ENCODE measurements around the gene KRTAP5-1.
"Not testable (repeated sequence)": the region's sequence is repeated elsewhere in the genome, so short reads cannot be mapped to it uniquely, and the experiment has no call there.

Gene KRTAP5-1

DNA sequence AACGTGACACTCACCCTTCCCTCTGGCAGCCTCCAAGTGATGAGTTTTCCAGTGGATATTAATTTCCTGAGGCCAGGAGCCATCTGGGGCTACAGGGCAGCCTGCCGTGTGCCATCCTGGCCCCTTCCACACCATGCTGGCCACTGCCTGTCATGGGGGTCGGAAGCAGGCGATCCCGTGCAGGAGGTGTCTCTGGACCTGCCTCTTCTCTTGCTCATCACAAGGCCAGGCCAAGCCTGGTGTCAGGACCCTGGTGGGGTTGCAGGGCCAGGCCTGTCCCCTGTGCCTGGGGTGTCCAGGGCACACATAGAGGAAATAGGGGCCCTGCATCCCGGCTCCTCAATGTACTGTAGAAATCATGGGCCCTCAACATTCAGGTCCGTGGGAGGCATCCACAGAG lies 19.6 kb upstream of the KRTAP5-1 start:
- Histone ChIP-seq H3K27me3 (replicated peaks; ENCODE audit: control insufficient read depth, insufficient read depth, low read length) (no peaks in the 10 kb centered on the region; the same call in none of the 2 replicates), H3K36me3 (ENCODE audit: control insufficient read depth, insufficient read depth, low read length) (no peaks in the 10 kb centered on the region)
- no peak for DNase-seq (ENCODE audit: extremely low read depth, insufficient read length)

DNA sequence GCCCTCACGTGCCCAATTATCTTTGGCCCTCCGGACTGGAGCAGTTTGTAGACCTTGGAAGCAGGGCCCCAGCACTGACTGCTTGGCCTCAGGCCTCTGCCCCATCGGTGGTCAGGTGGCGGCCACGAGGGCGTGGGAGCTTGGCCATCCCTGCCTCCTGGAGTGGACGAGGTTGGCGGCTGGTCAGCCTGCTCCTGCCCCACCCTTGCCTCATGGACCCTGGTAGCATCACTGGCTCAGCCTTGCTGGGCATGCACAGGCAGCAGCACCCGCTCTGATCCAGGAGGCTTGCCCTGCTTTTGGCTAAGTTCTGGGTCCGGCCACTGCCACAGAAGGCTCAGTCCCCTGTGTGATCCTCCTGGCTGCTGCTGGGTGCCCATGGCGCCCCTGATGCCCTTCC lies 19.1 kb upstream of the KRTAP5-1 start:
- no peaks in the 10 kb centered on the region; the same call in none of the 2 replicates for H3K27me3 ChIP-seq (replicated peaks; ENCODE audit: control insufficient read depth, insufficient read depth, low read length)
- no peak overlapping the region for H3K4me3 ChIP-seq (replicated peaks; ENCODE audit: low read depth, low read length)
- TF ChIP-seq, protein P1, sequence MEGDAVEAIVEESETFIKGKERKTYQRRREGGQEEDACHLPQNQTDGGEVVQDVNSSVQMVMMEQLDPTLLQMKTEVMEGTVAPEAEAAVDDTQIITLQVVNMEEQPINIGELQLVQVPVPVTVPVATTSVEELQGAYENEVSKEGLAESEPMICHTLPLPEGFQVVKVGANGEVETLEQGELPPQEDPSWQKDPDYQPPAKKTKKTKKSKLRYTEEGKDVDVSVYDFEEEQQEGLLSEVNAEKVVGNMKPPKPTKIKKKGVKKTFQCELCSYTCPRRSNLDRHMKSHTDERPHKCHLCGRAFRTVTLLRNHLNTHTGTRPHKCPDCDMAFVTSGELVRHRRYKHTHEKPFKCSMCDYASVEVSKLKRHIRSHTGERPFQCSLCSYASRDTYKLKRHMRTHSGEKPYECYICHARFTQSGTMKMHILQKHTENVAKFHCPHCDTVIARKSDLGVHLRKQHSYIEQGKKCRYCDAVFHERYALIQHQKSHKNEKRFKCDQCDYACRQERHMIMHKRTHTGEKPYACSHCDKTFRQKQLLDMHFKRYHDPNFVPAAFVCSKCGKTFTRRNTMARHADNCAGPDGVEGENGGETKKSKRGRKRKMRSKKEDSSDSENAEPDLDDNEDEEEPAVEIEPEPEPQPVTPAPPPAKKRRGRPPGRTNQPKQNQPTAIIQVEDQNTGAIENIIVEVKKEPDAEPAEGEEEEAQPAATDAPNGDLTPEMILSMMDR (IDR thresholded peaks at IDR 0.05; ENCODE audit: insufficient read depth, low read length, poor library complexity, severe bottlenecking) = no peak
- no peaks in the 10 kb centered on the region for H3K36me3 ChIP-seq (ENCODE audit: control insufficient read depth, insufficient read depth, low read length)
- DNase-seq (ENCODE audit: extremely low read depth, insufficient read length) = no peak

More for the DNA sequence above, 19.6 kb upstream of the KRTAP5-1 start:
- TF ChIP-seq, protein P1 (IDR thresholded peaks at IDR 0.05; ENCODE audit: insufficient read depth, low read length, poor library complexity, severe bottlenecking) = no peak
- no peak overlapping the region for H3K4me3 ChIP-seq (replicated peaks; ENCODE audit: low read depth, low read length)

DNA sequence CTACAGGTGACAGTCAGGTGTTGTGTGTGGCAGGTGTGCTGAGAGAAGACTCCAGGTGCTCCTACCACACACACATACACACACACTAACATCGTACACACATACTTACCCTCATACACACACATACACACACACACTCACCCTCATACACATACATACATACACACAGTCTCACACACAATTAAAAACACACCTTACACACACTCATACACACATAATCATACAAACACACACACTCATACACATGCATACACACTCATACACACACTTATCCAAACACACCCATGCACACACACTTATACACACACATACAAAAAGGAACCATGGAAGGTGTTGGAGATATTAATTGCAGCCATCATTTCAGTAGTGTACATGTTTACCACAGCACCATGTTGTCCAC lies 18.5 kb upstream of the KRTAP5-1 start:
- Histone ChIP-seq H3K27me3 (replicated peaks; ENCODE audit: control insufficient read depth, insufficient read depth, low read length) (no peaks in the 10 kb centered on the region; the same call in none of the 2 replicates), H3K4me3 (replicated peaks; ENCODE audit: low read depth, low read length) (no peak overlapping the region), H3K36me3 (ENCODE audit: control insufficient read depth, insufficient read depth, low read length) (no peaks in the 10 kb centered on the region)
- DNase-seq (ENCODE audit: extremely low read depth, insufficient read length) = no peak
- TF ChIP-seq, protein P1 (IDR thresholded peaks at IDR 0.05; ENCODE audit: insufficient read depth, low read length, poor library complexity, severe bottlenecking) = no peak

DNA sequence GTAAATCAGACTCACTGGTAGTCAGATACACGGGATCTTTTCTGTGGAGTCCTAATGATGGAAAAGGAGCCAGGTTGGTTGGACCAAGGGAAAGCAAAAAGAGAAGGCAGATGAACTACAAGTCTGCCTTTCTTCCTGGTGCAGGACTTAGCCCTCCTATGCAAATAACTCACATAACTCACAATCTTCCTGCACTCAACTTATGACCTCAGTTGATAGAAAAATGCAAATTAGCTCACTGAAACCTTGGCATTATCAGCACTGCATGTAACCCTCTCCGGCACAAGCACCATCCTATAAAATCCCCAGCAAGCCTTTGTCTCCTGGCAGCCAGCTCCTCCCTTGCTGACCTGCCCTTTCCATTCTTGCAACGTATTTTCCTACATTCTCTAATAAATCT lies 16.6 kb upstream of the KRTAP5-1 start:
- DNase-seq (ENCODE audit: extremely low read depth, insufficient read length); H3K27me3 ChIP-seq (replicated peaks; ENCODE audit: control insufficient read depth, insufficient read depth, low read length); H3K4me3 ChIP-seq (replicated peaks; ENCODE audit: low read depth, low read length); H3K36me3 ChIP-seq (ENCODE audit: control insufficient read depth, insufficient read depth, low read length): not testable (repeated sequence)

DNA sequence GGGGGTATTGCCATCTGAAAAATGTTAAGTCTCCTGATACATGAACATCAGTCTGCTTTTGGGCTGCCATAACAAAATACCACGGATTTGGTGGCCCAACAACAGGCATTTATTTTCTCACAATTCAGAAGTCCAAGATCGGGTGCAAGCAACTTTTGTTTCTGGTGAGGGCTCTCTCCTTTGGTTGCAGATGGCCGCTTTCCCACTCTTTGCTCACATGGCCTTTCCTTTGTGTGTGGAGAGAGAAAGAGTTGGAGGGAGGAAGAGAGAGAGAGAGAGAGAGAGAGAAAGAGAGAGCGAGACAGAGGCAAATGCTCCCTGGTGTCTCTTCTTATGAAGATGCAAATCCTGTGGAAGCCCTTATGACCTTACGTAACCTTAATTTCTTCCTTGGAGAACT lies 15.5 kb upstream of the KRTAP5-1 start:
- TF ChIP-seq, protein P1 (IDR thresholded peaks at IDR 0.05; ENCODE audit: insufficient read depth, low read length, poor library complexity, severe bottlenecking) = no peak
- Histone ChIP-seq H3K27me3 (replicated peaks; ENCODE audit: control insufficient read depth, insufficient read depth, low read length) (no peaks in the 10 kb centered on the region; the same call in 1 of the 2 replicates), H3K4me3 (replicated peaks; ENCODE audit: low read depth, low read length) (no peak overlapping the region), H3K36me3 (ENCODE audit: control insufficient read depth, insufficient read depth, low read length) (no peaks in the 10 kb centered on the region)
- no peak for DNase-seq (ENCODE audit: extremely low read depth, insufficient read length)

DNA sequence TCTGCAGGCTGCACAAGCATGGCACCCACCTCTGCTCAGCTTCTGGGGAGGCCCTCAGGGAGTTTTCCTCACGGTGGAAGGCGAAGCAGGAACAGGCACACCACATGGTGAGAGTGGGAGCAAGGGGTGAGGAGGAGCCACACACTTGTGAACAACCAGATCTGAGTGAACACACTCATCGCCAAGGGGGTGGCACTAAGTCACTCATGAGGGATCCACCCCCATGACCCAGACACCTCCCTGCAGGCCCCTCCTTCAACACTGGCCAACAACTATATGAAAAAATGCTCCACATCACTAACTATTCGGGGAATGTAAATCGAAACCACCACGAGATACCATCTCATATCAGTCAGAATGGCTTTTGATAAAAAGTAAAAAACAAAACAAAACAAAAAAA lies 13.7 kb upstream of the KRTAP5-1 start:
- Histone ChIP-seq H3K36me3 (ENCODE audit: control insufficient read depth, insufficient read depth, low read length) (no peaks in the 10 kb centered on the region), H3K27me3 (replicated peaks; ENCODE audit: control insufficient read depth, insufficient read depth, low read length) (no peaks in the 10 kb centered on the region), H3K4me3 (replicated peaks; ENCODE audit: low read depth, low read length) (no peak overlapping the region)
- TF ChIP-seq, protein P1 (IDR thresholded peaks at IDR 0.05; ENCODE audit: insufficient read depth, low read length, poor library complexity, severe bottlenecking) = no peak
- no peak for DNase-seq (ENCODE audit: extremely low read depth, insufficient read length)

DNA sequence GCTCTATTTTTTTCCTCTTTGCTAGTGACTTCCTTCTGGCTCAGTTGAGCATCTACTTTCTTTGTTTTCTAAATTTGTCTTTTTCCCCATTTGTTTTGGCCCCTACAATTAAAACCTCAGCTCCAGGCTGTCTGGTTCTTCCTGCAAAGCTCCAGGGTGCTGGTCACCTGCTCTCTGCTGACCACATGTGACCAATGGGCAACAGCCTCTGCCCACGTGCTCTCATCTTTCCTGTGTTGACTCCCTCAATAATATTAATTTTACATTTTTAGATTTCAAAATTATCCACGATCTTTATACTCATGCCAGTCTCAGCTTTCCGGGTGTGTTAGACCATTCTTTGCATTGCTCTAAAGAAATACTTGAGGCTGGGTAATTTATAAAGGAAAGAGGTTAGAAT lies 13.3 kb upstream of the KRTAP5-1 start:
- H3K36me3 ChIP-seq (ENCODE audit: control insufficient read depth, insufficient read depth, low read length); DNase-seq (ENCODE audit: extremely low read depth, insufficient read length); H3K27me3 ChIP-seq (replicated peaks; ENCODE audit: control insufficient read depth, insufficient read depth, low read length); H3K4me3 ChIP-seq (replicated peaks; ENCODE audit: low read depth, low read length): not testable (repeated sequence)

Measured in GM06990 (cell line).